Measurements from ENCODE around the gene NOLC1.
A peak's percentile ranks its signal among the peaks of the same experiment; 100 is the strongest.

The NOLC1 gene

GRCh38 chr10:102132563-102133372 lies 19.4 kb upstream of the NOLC1 start, which contains the start of gene PPRC1:
TSS of gene PPRC1 (plus strand) at chr10:102133040. CDS start at chr10:102133069, 29 bp downstream.
- H3K4me3 ChIP-seq (ENCODE audit: insufficient read depth in 1 of 2, low read depth in 1 of 2, low read length in 2 of 2): peak within 1 kb of the TSS; percentile 96 to 98
- H3K79me1 ChIP-seq (replicated peaks; ENCODE audit: low read length, poor library complexity, severe bottlenecking): no peaks in the 10 kb centered on the region
- peak within 1 kb of the TSS; percentile 97 for H3K9ac ChIP-seq (ENCODE audit: low read length)
- H3K18ac ChIP-seq (ENCODE audit: low read depth in 1 of 2, low read length in 2 of 2): peak within 1 kb of the TSS; percentile 98 to 99
- WGBS: under 1% methylated on average over 63 of the region's 64 CpGs
- H3K36me3 ChIP-seq (ENCODE audit: control insufficient read depth in 1 of 2, insufficient read depth in 2 of 2, low read depth in 1 of 2, low read length in 2 of 2): peaks cover 3% of the 10 kb centered on the region in 2 experiments
- peak within 1 kb of the TSS; percentile 95 for H4K8ac ChIP-seq (ENCODE audit: low read length)
- H2BK12ac ChIP-seq (ENCODE audit: low read length in 2 of 2): peak within 1 kb of the TSS; percentile 59 to 80
- peak within 1 kb of the TSS; percentile 62 for H3K4me2 ChIP-seq (ENCODE audit: low read length, poor library complexity, severe bottlenecking)
- H3K23ac ChIP-seq (ENCODE audit: low read length in 2 of 2): peak within 1 kb of the TSS in 1 of 2 experiments; percentile 79
- peak within 1 kb of the TSS; percentile 89 for H2BK120ac ChIP-seq (ENCODE audit: low read depth, low read length)
- peak within 1 kb of the TSS; percentile 95 for H4K91ac ChIP-seq (ENCODE audit: low read length)
- peak within 1 kb of the TSS in 1 of 2 experiments; percentile 99 for H3K14ac ChIP-seq (ENCODE audit: low read length in 2 of 2)
- H3K9me3 ChIP-seq (ENCODE audit: control insufficient read depth, low read length): no peaks in the 10 kb centered on the region
- peaks cover 13% of the 10 kb centered on the region for H3K4me1 ChIP-seq (ENCODE audit: control insufficient read depth, insufficient read depth, low read depth, low read length)
- H3K27ac ChIP-seq (ENCODE audit: low read length, poor library complexity, severe bottlenecking): peak within 1 kb of the TSS; percentile 89
- peak within 1 kb of the TSS; percentile 97 for H2BK15ac ChIP-seq (ENCODE audit: low read depth, poor library complexity, severe bottlenecking)
- H2AK5ac ChIP-seq (ENCODE audit: low read length, severe bottlenecking): peak within 1 kb of the TSS; percentile 42
- H3K4ac ChIP-seq (ENCODE audit: low read depth in 1 of 2, low read length in 2 of 2): peak within 1 kb of the TSS; percentile 96 to 99
- peak within 1 kb of the TSS; percentile 97 for H2BK5ac ChIP-seq (ENCODE audit: low read depth, low read length, poor library complexity, severe bottlenecking)
- H2AFZ ChIP-seq (ENCODE audit: low read depth, low read length): peak within 1 kb of the TSS; percentile 76
- H3K27me3 ChIP-seq (ENCODE audit: control insufficient read depth in 1 of 2, insufficient read depth in 1 of 2, low read length in 2 of 2): no peaks in the 10 kb centered on the region
- peak; percentile 100 for DNase-seq

GRCh38 chr10:102133373-102134195 lies 18.6 kb upstream of the NOLC1 start:
- Histone ChIP-seq H3K27me3 (ENCODE audit: control insufficient read depth in 1 of 2, insufficient read depth in 1 of 2, low read length in 2 of 2) (no peaks in the 10 kb centered on the region), H3K18ac (ENCODE audit: low read depth in 1 of 2, low read length in 2 of 2) (peak overlapping the region; percentile 98 to 99), H2BK5ac (ENCODE audit: low read depth, low read length, poor library complexity, severe bottlenecking) (peak overlapping the region; percentile 97), H3K9me3 (ENCODE audit: control insufficient read depth, low read length) (no peaks in the 10 kb centered on the region), H3K27ac (ENCODE audit: low read length, poor library complexity, severe bottlenecking) (peak overlapping the region; percentile 89), H3K4ac (ENCODE audit: low read depth in 1 of 2, low read length in 2 of 2) (peak overlapping the region; percentile 96 to 99), H2BK12ac (ENCODE audit: low read length in 2 of 2) (peak overlapping the region; percentile 59 to 80), H2AFZ (ENCODE audit: low read depth, low read length) (peak overlapping the region; percentile 75), H3K4me1 (ENCODE audit: control insufficient read depth, insufficient read depth, low read depth, low read length) (peaks cover 12% of the 10 kb centered on the region), H2BK15ac (ENCODE audit: low read depth, poor library complexity, severe bottlenecking) (peak overlapping the region; percentile 97), H2AK5ac (ENCODE audit: low read length, severe bottlenecking) (peak overlapping the region; percentile 42), H3K23ac (ENCODE audit: low read length in 2 of 2) (peak overlapping the region in 1 of 2 experiments; percentile 79), H3K36me3 (ENCODE audit: control insufficient read depth in 1 of 2, insufficient read depth in 2 of 2, low read depth in 1 of 2, low read length in 2 of 2) (peaks cover 9 to 11% of the 10 kb centered on the region in 2 experiments), H3K79me1 (replicated peaks; ENCODE audit: low read length, poor library complexity, severe bottlenecking) (peaks cover 2% of the 10 kb centered on the region), H4K91ac (ENCODE audit: low read length) (peak overlapping the region; percentile 95), H2BK120ac (ENCODE audit: low read depth, low read length) (peak overlapping the region; percentile 89), H4K8ac (ENCODE audit: low read length) (peak overlapping the region; percentile 95), H3K9ac (ENCODE audit: low read length) (peak overlapping the region; percentile 97), H3K4me2 (ENCODE audit: low read length, poor library complexity, severe bottlenecking) (peak overlapping the region; percentile 51), H3K14ac (ENCODE audit: low read length in 2 of 2) (peak overlapping the region in 1 of 2 experiments; percentile 99), H3K4me3 (ENCODE audit: insufficient read depth in 1 of 2, low read depth in 1 of 2, low read length in 2 of 2) (peak overlapping the region; percentile 96 to 98)
- peak; percentile 85 for DNase-seq
- under 1% methylated on average over 39 of the region's 48 CpGs for WGBS

- peak overlapping the region in 1 of 2 experiments; percentile 57 for H3K23ac ChIP-seq (ENCODE audit: low read length in 2 of 2)
- 55% methylated on average over 2 of the region's 2 CpGs for WGBS
- H3K4me2 ChIP-seq (ENCODE audit: low read length, poor library complexity, severe bottlenecking): peak overlapping the region; percentile 51
- no peak overlapping the region for H2BK120ac ChIP-seq (ENCODE audit: low read depth, low read length)
- H2BK15ac ChIP-seq (ENCODE audit: low read depth, poor library complexity, severe bottlenecking): no peak overlapping the region
- H3K27ac ChIP-seq (ENCODE audit: low read length, poor library complexity, severe bottlenecking): no peak overlapping the region
- no peak overlapping the region for H3K4ac ChIP-seq (ENCODE audit: low read depth in 1 of 2, low read length in 2 of 2)
- peaks cover 12% of the 10 kb centered on the region for H3K4me1 ChIP-seq (ENCODE audit: control insufficient read depth, insufficient read depth, low read depth, low read length)
- no peak overlapping the region for H2BK12ac ChIP-seq (ENCODE audit: low read length in 2 of 2)
- H3K4me3 ChIP-seq (ENCODE audit: insufficient read depth in 1 of 2, low read depth in 1 of 2, low read length in 2 of 2): peak overlapping the region in 1 of 2 experiments; percentile 98
- no peaks in the 10 kb centered on the region for H3K9me3 ChIP-seq (ENCODE audit: control insufficient read depth, low read length)
- H2AK5ac ChIP-seq (ENCODE audit: low read length, severe bottlenecking): no peak overlapping the region
- H3K36me3 ChIP-seq (ENCODE audit: control insufficient read depth in 1 of 2, insufficient read depth in 2 of 2, low read depth in 1 of 2, low read length in 2 of 2): peaks cover 18 to 19% of the 10 kb centered on the region in 2 experiments
- DNase-seq: no peak
- peak overlapping the region in 1 of 2 experiments; percentile 44 for H3K14ac ChIP-seq (ENCODE audit: low read length in 2 of 2)
- no peak overlapping the region for H3K18ac ChIP-seq (ENCODE audit: low read depth in 1 of 2, low read length in 2 of 2)
- H2BK5ac ChIP-seq (ENCODE audit: low read depth, low read length, poor library complexity, severe bottlenecking): no peak overlapping the region
- H4K8ac ChIP-seq (ENCODE audit: low read length): no peak overlapping the region
- H2AFZ ChIP-seq (ENCODE audit: low read depth, low read length): no peak overlapping the region
- peak overlapping the region; percentile 97 for H3K9ac ChIP-seq (ENCODE audit: low read length)
- H3K79me1 ChIP-seq (replicated peaks; ENCODE audit: low read length, poor library complexity, severe bottlenecking): peaks cover 7% of the 10 kb centered on the region
- no peaks in the 10 kb centered on the region for H3K27me3 ChIP-seq (ENCODE audit: control insufficient read depth in 1 of 2, insufficient read depth in 1 of 2, low read length in 2 of 2)
- H4K91ac ChIP-seq (ENCODE audit: low read length): no peak overlapping the region
Measured at GRCh38 chr10:102134416-102134815, 17.8 kb upstream of the NOLC1 start.
